A549 (cell line): Measurements from ENCODE around the gene SLC26A4. TPM values are rescaled to one million over a fixed set of nuclear protein-coding genes. Genes with fewer than 3 reads are reported as not detected.

Experiments used
- ATAC-seq, 2 experiments: fragments of 200-7000 bp in 1 of 2; fragments of >200 bp in 1 of 2; cut with Nextera tagmentation in 1 of 2; cut with Tn5 transposase in 1 of 2; 3 replicates each; pipeline versions ENCODE4 v1.8.0 to v1.9.1; 2018 to 2020; ENCODE audit warnings: mild to moderate bottlenecking in 1 of 2, moderate library complexity in 1 of 2
- CTCF ChIA-PET: fragments of 300-600 bp; sonication (Branson Sonifier 250); formaldehyde crosslinking; extraction: SDS; loops from one replicate; lab custom pipeline; 2021; ENCODE audit warnings: antibody characterized with exemption, inconsistent platforms; lab: Yijun Ruan, JAX
- POLR2A ChIA-PET: fragments of 350-600 bp; formaldehyde crosslinking; extraction: SDS; loops from one replicate; lab custom pipeline; 2021; ENCODE audit warnings: antibody characterized with exemption, inconsistent platforms; lab: Yijun Ruan, JAX
- DNase-seq, 2 experiments: peaks; one replicate each; pipeline versions ENCODE4 v3.0.0 to v3.0.0-alpha.2; 2011 to 2016; ENCODE audit warnings: low read depth in 1 of 2, low spot score in 1 of 2
- FAIRE-seq: peaks from 2 replicates; lab custom pipeline; 2011; peaks lifted over from hg19 to GRCh38; lab: Jason Lieb, UNC
- H3K27ac ChIP-seq, 2 experiments: fragments of >200 bp; sonication (Bioruptor Twin); formaldehyde crosslinking; 3 replicates each; pipeline ENCODE4 v1.5.1; 2016 to 2017
- H3K4me1 ChIP-seq: fragments of >200 bp; sonication (Bioruptor Twin); formaldehyde crosslinking; 3 replicates; pipeline ENCODE4 v1.6.1; 2016
- H3K4me2 ChIP-seq: fragments of >200 bp; sonication (Bioruptor Twin); formaldehyde crosslinking; 3 replicates; pipeline ENCODE4 v1.6.1; 2016
- H3K4me3 ChIP-seq: fragments of >200 bp; sonication (Bioruptor Twin); formaldehyde crosslinking; 3 replicates; pipeline ENCODE4 v1.5.1; 2016
- H3K9me3 ChIP-seq: fragments of >200 bp; sonication (Bioruptor Twin); formaldehyde crosslinking; 3 replicates; pipeline ENCODE4 v1.6.1; 2016
- BHLHE40 ChIP-seq: IDR thresholded peaks from 2 replicates; pipeline ENCODE4 v1.6.1; 2012; ENCODE audit warnings: low read depth, low read length, inconsistent platforms
- CBX8 ChIP-seq: fragments of 200-600 bp; sonication (generic); IDR thresholded peaks from 2 replicates; pipeline ENCODE4 v1.6.1; 2016
- CHD2 ChIP-seq: fragments of 150-350 bp; IDR thresholded peaks from 2 replicates; pipeline ENCODE4 v1.6.1; 2014; ENCODE audit warnings: low read length; ENCODE audit not compliant: partially characterized antibody
- EHF ChIP-seq: fragments of 250-450 bp; sonication (Bioruptor Pico); IDR thresholded peaks from 2 replicates; pipeline ENCODE4 v1.5.0; 2020; ENCODE audit warnings: mild to moderate bottlenecking
- EHMT2 ChIP-seq: fragments of 200-600 bp; sonication (generic); IDR thresholded peaks from 2 replicates; pipeline ENCODE4 v1.6.1; 2016; ENCODE audit warnings: antibody characterized with exemption, low read depth, mild to moderate bottlenecking, moderate library complexity
- FOXS1 ChIP-seq: fragments of 250-450 bp; sonication (Bioruptor Pico); IDR thresholded peaks from 2 replicates; pipeline ENCODE4 v1.5.0; 2020; ENCODE audit warnings: mild to moderate bottlenecking, moderate library complexity
- HDAC2 ChIP-seq: fragments of 200-600 bp; sonication (generic); IDR thresholded peaks from 2 replicates; pipeline ENCODE4 v1.6.1; 2016
- HOXB13 ChIP-seq: fragments of 250-450 bp; sonication (Bioruptor Pico); IDR thresholded peaks from 2 replicates; pipeline ENCODE4 v1.5.0; 2020; ENCODE audit warnings: low read depth, mild to moderate bottlenecking, moderate library complexity
- HOXB5 ChIP-seq: fragments of 250-450 bp; sonication (Bioruptor Pico); IDR thresholded peaks from 2 replicates; pipeline ENCODE4 v1.5.0; 2020; ENCODE audit warnings: mild to moderate bottlenecking, moderate library complexity
- MAFK ChIP-seq: fragments of 450-650 bp; IDR thresholded peaks from 2 replicates; pipeline ENCODE4 v1.6.1; 2014; ENCODE audit not compliant: partially characterized antibody
- MAZ ChIP-seq: fragments of 150-350 bp; IDR thresholded peaks from 2 replicates; pipeline ENCODE4 v1.6.1; 2014; ENCODE audit warnings: antibody characterized with exemption, low read depth, low read length, borderline replicate concordance
- NPAS2 ChIP-seq: fragments of 250-450 bp; sonication (Bioruptor Pico); IDR thresholded peaks from 2 replicates; pipeline ENCODE4 v1.8.0; 2022; ENCODE audit warnings: mild to moderate bottlenecking, moderate library complexity, borderline replicate concordance
- POLR2AphosphoS2 ChIP-seq: conservative IDR thresholded peaks from 2 replicates; pipeline ENCODE4 v1.6.1; 2012; ENCODE audit warnings: low read length, improper control_type of control experiment, inconsistent platforms
- RNF2 ChIP-seq: fragments of 200-600 bp; sonication (generic); IDR thresholded peaks from 2 replicates; pipeline ENCODE4 v1.6.1; 2016; ENCODE audit warnings: low read depth, mild to moderate bottlenecking, antibody characterized with exemption, moderate library complexity, borderline replicate concordance
- SMC3 ChIP-seq: fragments of >200 bp; sonication (Bioruptor Twin); formaldehyde crosslinking; IDR thresholded peaks from 3 replicates; pipeline ENCODE4 v1.6.1; 2018; ENCODE audit warnings: inconsistent platforms
- TFCP2L1 ChIP-seq: fragments of 250-450 bp; sonication (Bioruptor Pico); IDR thresholded peaks from 2 replicates; pipeline ENCODE4 v1.5.0; 2021; ENCODE audit warnings: mild to moderate bottlenecking
- ZC3H11A ChIP-seq: fragments of 450-650 bp; IDR thresholded peaks from 2 replicates; pipeline ENCODE4 v1.6.1; 2014; ENCODE audit warnings: antibody characterized with exemption, mild to moderate bottlenecking
- ZNF302 ChIP-seq: fragments of 250-450 bp; sonication (Bioruptor Pico); IDR thresholded peaks from 2 replicates; pipeline ENCODE4 v1.9.0; 2021; ENCODE audit warnings: inconsistent platforms, mild to moderate bottlenecking, moderate library complexity
- ZSCAN20 ChIP-seq: fragments of 250-450 bp; sonication (Bioruptor Pico); IDR thresholded peaks from 2 replicates; pipeline ENCODE4 v1.8.0; 2022; ENCODE audit warnings: mild to moderate bottlenecking, moderate library complexity
- WGBS: methylation state at CpG from one replicate; pipeline ENCODE4 v1.1.6; 2017; ENCODE audit errors: missing lambda C conversion rate; 5-methylcytosine and 5-hydroxymethylcytosine counted together
- polyA plus RNA-seq, 4 experiments: library from polyadenylated mRNA; depleted of rRNA in 3 of 4; stranded (reverse); fragments of >200 nt; fragmentation: RNase III in 1 of 4; extraction: RNeasy Plus Mini Kit Qiagen cat#74134 plus additional on column Dnase treatment in 1 of 4; gene quantifications; 2 replicates in 3 of 4; 3 replicates in 1 of 4; pipeline ENCODE4 v1.2.3, GENCODE V29; 2011 to 2017
- TF ChIP-seq, protein P1 (sequence below): IDR thresholded peaks from 2 replicates; pipeline ENCODE4 v1.6.1; 2012; ENCODE audit warnings: low read depth, borderline replicate concordance
- TF ChIP-seq, protein P2 (sequence below): fragments of >200 bp; sonication (Bioruptor Twin); formaldehyde crosslinking; IDR thresholded peaks from 2 replicates; pipeline ENCODE4 v1.6.1; 2016
- TF ChIP-seq, protein P3 (sequence below): fragments of >200 bp; sonication (Bioruptor Twin); formaldehyde crosslinking; IDR thresholded peaks from 3 replicates; pipeline ENCODE4 v1.5.1; 2016
- TF ChIP-seq, protein P4 (sequence below): fragments of 450-650 bp; IDR thresholded peaks from 2 replicates; pipeline ENCODE4 v1.6.1; 2014; ENCODE audit warnings: antibody characterized with exemption
- TF ChIP-seq, protein P5 (sequence below): fragments of 200-600 bp; sonication (generic); IDR thresholded peaks from 2 replicates; pipeline ENCODE4 v1.6.1; 2016; ENCODE audit warnings: antibody characterized with exemption, mild to moderate bottlenecking, moderate library complexity
- TF ChIP-seq, protein P6 (sequence below): fragments of 250-450 bp; sonication (Bioruptor Pico); IDR thresholded peaks from 2 replicates; pipeline ENCODE4 v1.5.0; 2020; ENCODE audit warnings: low read depth, mild to moderate bottlenecking, moderate library complexity

The SLC26A4 gene
- polyA plus RNA-seq, 2 of the 4 experiments (the other 2 are of a cell fraction), result 0.21 to 0.43 TPM

DNA sequence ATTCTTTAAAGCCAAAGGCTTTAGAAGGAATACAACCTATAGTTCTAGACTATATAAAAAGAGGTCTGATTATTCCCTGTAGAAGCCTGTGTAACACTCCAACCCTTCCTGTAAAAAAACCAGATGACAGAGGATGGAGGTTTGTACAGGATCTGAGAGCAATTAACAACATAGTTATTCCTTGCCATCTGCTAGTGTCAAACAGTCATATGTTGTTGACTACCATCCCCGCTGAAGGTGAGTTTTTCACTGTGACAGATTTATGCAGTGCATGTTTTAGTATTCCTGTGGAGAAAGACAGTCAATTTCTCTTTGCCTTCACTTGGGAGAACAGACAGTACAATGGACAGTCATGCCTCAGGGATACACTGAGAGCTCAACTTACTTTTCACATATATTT is 19.0 kb upstream of the SLC26A4 start:
- ATAC-seq (no peak), DNase-seq (no peak), FAIRE-seq (no peak)
- 24% methylated on average over 1 of the region's 1 CpG for WGBS
- Histone ChIP-seq H3K4me1 (no peaks in the 10 kb centered on the region), H3K4me2 (no peak overlapping the region), H3K9me3 (no peaks in the 10 kb centered on the region), H3K27ac (no peak overlapping the region)
- ChIA-PET CTCF (interaction anchor here (1.6 kb wide), 1 partner anchor 13 kb away, joined by 3 read pairs; no protein-coding TSS in a partner anchor), POLR2A (no interaction called here)
- no peak for TF ChIP-seq ZSCAN20 (CRISPR knock-in tag)
- no peak for TF ChIP-seq CHD2
- TF ChIP-seq HOXB13 (CRISPR knock-in tag), result no peak
- TF ChIP-seq, protein P1, sequence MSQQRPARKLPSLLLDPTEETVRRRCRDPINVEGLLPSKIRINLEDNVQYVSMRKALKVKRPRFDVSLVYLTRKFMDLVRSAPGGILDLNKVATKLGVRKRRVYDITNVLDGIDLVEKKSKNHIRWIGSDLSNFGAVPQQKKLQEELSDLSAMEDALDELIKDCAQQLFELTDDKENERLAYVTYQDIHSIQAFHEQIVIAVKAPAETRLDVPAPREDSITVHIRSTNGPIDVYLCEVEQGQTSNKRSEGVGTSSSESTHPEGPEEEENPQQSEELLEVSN, result no peak
- no peak for TF ChIP-seq EHF (CRISPR knock-in tag)
- no peak for TF ChIP-seq HDAC2
- TF ChIP-seq, protein P2, sequence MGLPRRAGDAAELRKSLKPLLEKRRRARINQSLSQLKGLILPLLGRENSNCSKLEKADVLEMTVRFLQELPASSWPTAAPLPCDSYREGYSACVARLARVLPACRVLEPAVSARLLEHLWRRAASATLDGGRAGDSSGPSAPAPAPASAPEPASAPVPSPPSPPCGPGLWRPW, result no peak
- TF ChIP-seq, protein P3, sequence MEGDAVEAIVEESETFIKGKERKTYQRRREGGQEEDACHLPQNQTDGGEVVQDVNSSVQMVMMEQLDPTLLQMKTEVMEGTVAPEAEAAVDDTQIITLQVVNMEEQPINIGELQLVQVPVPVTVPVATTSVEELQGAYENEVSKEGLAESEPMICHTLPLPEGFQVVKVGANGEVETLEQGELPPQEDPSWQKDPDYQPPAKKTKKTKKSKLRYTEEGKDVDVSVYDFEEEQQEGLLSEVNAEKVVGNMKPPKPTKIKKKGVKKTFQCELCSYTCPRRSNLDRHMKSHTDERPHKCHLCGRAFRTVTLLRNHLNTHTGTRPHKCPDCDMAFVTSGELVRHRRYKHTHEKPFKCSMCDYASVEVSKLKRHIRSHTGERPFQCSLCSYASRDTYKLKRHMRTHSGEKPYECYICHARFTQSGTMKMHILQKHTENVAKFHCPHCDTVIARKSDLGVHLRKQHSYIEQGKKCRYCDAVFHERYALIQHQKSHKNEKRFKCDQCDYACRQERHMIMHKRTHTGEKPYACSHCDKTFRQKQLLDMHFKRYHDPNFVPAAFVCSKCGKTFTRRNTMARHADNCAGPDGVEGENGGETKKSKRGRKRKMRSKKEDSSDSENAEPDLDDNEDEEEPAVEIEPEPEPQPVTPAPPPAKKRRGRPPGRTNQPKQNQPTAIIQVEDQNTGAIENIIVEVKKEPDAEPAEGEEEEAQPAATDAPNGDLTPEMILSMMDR, result no peak
- no peak for TF ChIP-seq TFCP2L1 (CRISPR knock-in tag)
- no peak for TF ChIP-seq ZC3H11A
- TF ChIP-seq, all 56 proteins: peak for 0
- H3K4me3 ChIP-seq, result no peak overlapping the region

DNA sequence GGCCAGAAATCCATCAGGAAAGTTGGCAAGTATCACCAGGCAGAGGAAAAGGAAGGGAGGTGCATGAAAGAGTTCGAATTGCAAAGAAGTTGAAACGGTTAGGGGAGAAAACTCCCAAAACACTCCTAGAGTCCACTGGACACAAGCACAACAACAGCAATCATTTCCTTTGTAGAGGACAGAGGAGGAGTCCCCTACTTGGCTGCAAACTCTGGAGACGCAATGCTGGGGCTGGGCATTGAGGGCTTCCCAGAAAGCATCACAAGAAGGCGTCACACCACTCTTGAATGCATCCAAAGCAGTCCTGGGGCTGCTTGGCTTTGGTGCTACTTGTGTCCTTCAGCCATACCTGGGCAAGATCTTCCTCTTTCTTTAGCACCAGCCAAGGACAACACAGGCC is 18.1 kb upstream of the SLC26A4 start:
- no peak for FAIRE-seq
- TF ChIP-seq SMC3 (no peak), EHMT2 (no peak), EHF (CRISPR knock-in tag) (no peak), POLR2AphosphoS2 (no peak), BHLHE40 (no peak), CBX8 (no peak), ZNF302 (CRISPR knock-in tag) (no peak), RNF2 (no peak), TFCP2L1 (CRISPR knock-in tag) (no peak), CHD2 (no peak), HOXB5 (CRISPR knock-in tag) (no peak), FOXS1 (CRISPR knock-in tag) (no peak), MAFK (no peak), MAZ (no peak), NPAS2 (CRISPR knock-in tag) (no peak)
- TF ChIP-seq, protein P4, sequence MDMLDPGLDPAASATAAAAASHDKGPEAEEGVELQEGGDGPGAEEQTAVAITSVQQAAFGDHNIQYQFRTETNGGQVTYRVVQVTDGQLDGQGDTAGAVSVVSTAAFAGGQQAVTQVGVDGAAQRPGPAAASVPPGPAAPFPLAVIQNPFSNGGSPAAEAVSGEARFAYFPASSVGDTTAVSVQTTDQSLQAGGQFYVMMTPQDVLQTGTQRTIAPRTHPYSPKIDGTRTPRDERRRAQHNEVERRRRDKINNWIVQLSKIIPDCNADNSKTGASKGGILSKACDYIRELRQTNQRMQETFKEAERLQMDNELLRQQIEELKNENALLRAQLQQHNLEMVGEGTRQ, result no peak
- TF ChIP-seq, protein P5, sequence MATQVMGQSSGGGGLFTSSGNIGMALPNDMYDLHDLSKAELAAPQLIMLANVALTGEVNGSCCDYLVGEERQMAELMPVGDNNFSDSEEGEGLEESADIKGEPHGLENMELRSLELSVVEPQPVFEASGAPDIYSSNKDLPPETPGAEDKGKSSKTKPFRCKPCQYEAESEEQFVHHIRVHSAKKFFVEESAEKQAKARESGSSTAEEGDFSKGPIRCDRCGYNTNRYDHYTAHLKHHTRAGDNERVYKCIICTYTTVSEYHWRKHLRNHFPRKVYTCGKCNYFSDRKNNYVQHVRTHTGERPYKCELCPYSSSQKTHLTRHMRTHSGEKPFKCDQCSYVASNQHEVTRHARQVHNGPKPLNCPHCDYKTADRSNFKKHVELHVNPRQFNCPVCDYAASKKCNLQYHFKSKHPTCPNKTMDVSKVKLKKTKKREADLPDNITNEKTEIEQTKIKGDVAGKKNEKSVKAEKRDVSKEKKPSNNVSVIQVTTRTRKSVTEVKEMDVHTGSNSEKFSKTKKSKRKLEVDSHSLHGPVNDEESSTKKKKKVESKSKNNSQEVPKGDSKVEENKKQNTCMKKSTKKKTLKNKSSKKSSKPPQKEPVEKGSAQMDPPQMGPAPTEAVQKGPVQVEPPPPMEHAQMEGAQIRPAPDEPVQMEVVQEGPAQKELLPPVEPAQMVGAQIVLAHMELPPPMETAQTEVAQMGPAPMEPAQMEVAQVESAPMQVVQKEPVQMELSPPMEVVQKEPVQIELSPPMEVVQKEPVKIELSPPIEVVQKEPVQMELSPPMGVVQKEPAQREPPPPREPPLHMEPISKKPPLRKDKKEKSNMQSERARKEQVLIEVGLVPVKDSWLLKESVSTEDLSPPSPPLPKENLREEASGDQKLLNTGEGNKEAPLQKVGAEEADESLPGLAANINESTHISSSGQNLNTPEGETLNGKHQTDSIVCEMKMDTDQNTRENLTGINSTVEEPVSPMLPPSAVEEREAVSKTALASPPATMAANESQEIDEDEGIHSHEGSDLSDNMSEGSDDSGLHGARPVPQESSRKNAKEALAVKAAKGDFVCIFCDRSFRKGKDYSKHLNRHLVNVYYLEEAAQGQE, result no peak
- TF ChIP-seq, protein P6, sequence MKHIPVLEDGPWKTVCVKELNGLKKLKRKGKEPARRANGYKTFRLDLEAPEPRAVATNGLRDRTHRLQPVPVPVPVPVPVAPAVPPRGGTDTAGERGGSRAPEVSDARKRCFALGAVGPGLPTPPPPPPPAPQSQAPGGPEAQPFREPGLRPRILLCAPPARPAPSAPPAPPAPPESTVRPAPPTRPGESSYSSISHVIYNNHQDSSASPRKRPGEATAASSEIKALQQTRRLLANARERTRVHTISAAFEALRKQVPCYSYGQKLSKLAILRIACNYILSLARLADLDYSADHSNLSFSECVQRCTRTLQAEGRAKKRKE (CRISPR knock-in tag), result no peak
- H3K4me3 ChIP-seq, result no peak overlapping the region
- peak; percentile 14 to 31; a peak in 1 of 6 replicates for ATAC-seq
- H3K9me3 ChIP-seq, result no peaks in the 10 kb centered on the region
- no peaks in the 10 kb centered on the region for H3K4me1 ChIP-seq
- DNase-seq, result no peak
- ChIA-PET CTCF (no interaction called here), POLR2A (no interaction called here)
- 29% methylated on average over 4 of the region's 4 CpGs for WGBS
- H3K27ac ChIP-seq, result no peak overlapping the region
- no peak overlapping the region for H3K4me2 ChIP-seq
